GM23338 (cell line): ENCODE data around the gene CMTR1. TPM values are rescaled to one million over a fixed set of nuclear protein-coding genes. Genes with fewer than 3 reads are reported as not detected.

Source experiments
- ATAC-seq: fragments of 200-7000 bp; cut with Tn5 transposase; 3 replicates; pipeline ENCODE4 v1.9.1; 2020
- DNase-seq: peaks from one replicate; pipeline ENCODE4 v3.0.0-alpha.2; 2015; ENCODE audit warnings: low spot score
- H2AFZ ChIP-seq: fragments of 200-600 bp; sonication (generic); 2 replicates; pipeline ENCODE4 v1.8.0; 2016; ENCODE audit warnings: antibody characterized with exemption, mild to moderate bottlenecking, moderate library complexity
- H3F3A ChIP-seq: fragments of 200-600 bp; sonication (generic); replicated peaks from 2 replicates; pipeline ENCODE4 v1.8.0; 2017; ENCODE audit warnings: antibody characterized with exemption, mixed run types, low read depth
- H3K27ac ChIP-seq: fragments of 200-600 bp; sonication (generic); 2 replicates; pipeline ENCODE4 v1.6.1; 2016; ENCODE audit warnings: low read depth
- H3K27me3 ChIP-seq: fragments of 200-600 bp; sonication (generic); 2 replicates; pipeline ENCODE4 v1.8.0; 2016; ENCODE audit warnings: mild to moderate bottlenecking, mixed run types, moderate library complexity; ENCODE audit not compliant: insufficient read depth
- H3K36me3 ChIP-seq: fragments of 200-600 bp; sonication (generic); 2 replicates; pipeline ENCODE4 v1.8.0; 2016; ENCODE audit warnings: mild to moderate bottlenecking; ENCODE audit not compliant: insufficient read depth
- H3K4me1 ChIP-seq: fragments of 200-600 bp; sonication (generic); 2 replicates; pipeline ENCODE4 v1.8.0; 2016; ENCODE audit warnings: mild to moderate bottlenecking, moderate library complexity; ENCODE audit not compliant: insufficient read depth
- H3K4me2 ChIP-seq: fragments of 200-600 bp; sonication (generic); 2 replicates; pipeline ENCODE4 v1.7.1; 2017; ENCODE audit warnings: mixed run types
- H3K4me3 ChIP-seq: fragments of 200-600 bp; sonication (generic); 2 replicates; pipeline ENCODE4 v1.6.1; 2016; ENCODE audit warnings: mixed run types
- H3K79me2 ChIP-seq: fragments of 200-600 bp; sonication (generic); replicated peaks from 2 replicates; pipeline ENCODE4 v1.8.0; 2017; ENCODE audit warnings: mild to moderate bottlenecking; ENCODE audit not compliant: insufficient read depth
- H3K9me2 ChIP-seq: fragments of 200-600 bp; sonication (generic); 2 replicates; pipeline ENCODE4 v1.8.0; 2017; ENCODE audit not compliant: insufficient read depth
- H4K20me1 ChIP-seq: fragments of 200-600 bp; sonication (generic); replicated peaks from 2 replicates; pipeline ENCODE4 v1.8.0; 2017; ENCODE audit warnings: mild to moderate bottlenecking; ENCODE audit not compliant: insufficient read depth
- H3K27ac Mint-ChIP-seq: 2 replicates; pipeline ENCODE4 v1.8.0; 2020; ENCODE audit warnings: inconsistent platforms, mild to moderate bottlenecking, moderate library complexity, mixed read lengths
- H3K27me3 Mint-ChIP-seq: 3 replicates; pipeline ENCODE4 v1.8.0; 2022; ENCODE audit warnings: low read depth, mild to moderate bottlenecking, moderate library complexity, mixed read lengths, inconsistent platforms; ENCODE audit not compliant: insufficient read depth, poor library complexity
- H3K36me3 Mint-ChIP-seq: 3 replicates; pipeline ENCODE4 v1.8.0; 2021; ENCODE audit warnings: low read depth, mild to moderate bottlenecking, inconsistent platforms, moderate library complexity, mixed read lengths
- H3K4me1 Mint-ChIP-seq: 3 replicates; pipeline ENCODE4 v1.8.0; 2020; ENCODE audit warnings: mild to moderate bottlenecking, inconsistent platforms, mixed read lengths
- H3K4me3 Mint-ChIP-seq: 3 replicates; pipeline ENCODE4 v1.8.0; 2021; ENCODE audit warnings: moderate library complexity, mild to moderate bottlenecking, inconsistent platforms, mixed read lengths
- H3K9me3 Mint-ChIP-seq: 3 replicates; pipeline ENCODE4 v1.8.0; 2020; ENCODE audit warnings: moderate library complexity, mild to moderate bottlenecking, inconsistent platforms, mixed read lengths
- JUNB ChIP-seq: IDR thresholded peaks from one replicate; pipeline ENCODE4 v1.6.1; 2016; ENCODE audit warnings: antibody characterized with exemption; ENCODE audit not compliant: unreplicated experiment
- NANOG ChIP-seq: IDR thresholded peaks from 2 replicates; pipeline ENCODE4 v1.6.1; 2016; ENCODE audit warnings: antibody characterized with exemption, borderline replicate concordance
- STAT1 ChIP-seq: IDR thresholded peaks from one replicate; pipeline ENCODE4 v1.6.1; 2016; ENCODE audit warnings: antibody characterized with exemption; ENCODE audit not compliant: unreplicated experiment
- polyA plus RNA-seq: library from polyadenylated mRNA; unstranded; fragments of >200 nt; fragmentation: Nextera tagmentation; extraction: Ambion mirVana; gene quantifications from 2 replicates; pipeline ENCODE4 v1.2.1, GENCODE V29; 2016
- total RNA-seq: library from RNA; depleted of rRNA; stranded (reverse); fragments of >200 nt; shearing (Covaris generic); gene quantifications from 2 replicates; pipeline ENCODE4 v1.2.3, GENCODE V29; 2014
- TF ChIP-seq, protein P1 (sequence below): fragments of 250-450 bp; sonication (Bioruptor Pico); IDR thresholded peaks from 2 replicates; pipeline ENCODE4 v1.5.0; 2020; ENCODE audit warnings: mild to moderate bottlenecking, moderate library complexity
- TF ChIP-seq, protein P2 (sequence below): IDR thresholded peaks from one replicate; pipeline ENCODE4 v1.6.1; 2018; ENCODE audit warnings: antibody characterized with exemption; ENCODE audit not compliant: unreplicated experiment

The CMTR1 gene
- total and polyA plus RNA-seq, 2 experiments from 2014 or later = 7.3 to 36.4 TPM

DNA sequence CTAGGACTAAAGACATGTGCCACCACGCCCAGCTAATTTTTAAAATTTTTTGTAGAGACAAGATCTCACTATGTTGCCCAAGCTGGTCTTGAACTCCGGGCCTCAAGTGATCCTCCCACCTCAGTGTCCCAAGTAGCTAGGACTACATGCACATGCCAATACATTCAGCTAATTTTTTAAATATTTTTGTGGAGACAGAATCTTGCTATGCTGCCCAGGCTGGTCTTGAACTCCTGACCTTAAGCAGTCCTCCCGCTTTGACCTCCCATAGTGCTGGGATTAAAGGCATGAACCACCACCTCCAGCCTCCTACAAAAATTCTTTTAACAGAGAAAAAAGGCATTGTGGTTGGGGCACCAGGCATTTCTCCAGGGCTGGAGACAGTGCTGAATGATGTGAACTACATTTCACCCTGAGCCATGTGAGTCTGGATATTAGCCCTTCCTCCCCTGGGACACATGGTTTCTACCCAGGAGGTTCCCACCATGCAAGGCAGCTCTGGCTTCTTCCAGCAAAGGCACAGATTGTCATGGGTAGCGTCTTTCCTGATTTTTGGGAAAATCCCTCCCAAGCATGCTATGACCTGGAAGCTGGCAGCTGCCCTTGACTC lies 36.3 kb upstream of the CMTR1 start:
- DNase-seq (no peak), ATAC-seq (no peak)
- Mint-ChIP-seq H3K27ac (no peak overlapping the region), H3K4me3 (no peak overlapping the region), H3K9me3 (no peaks in the 10 kb centered on the region), H3K4me1 (no peaks in the 10 kb centered on the region), H3K36me3 (no peaks in the 10 kb centered on the region), H3K27me3 (no peaks in the 10 kb centered on the region)
- Histone ChIP-seq H3K36me3 (0 out of 2 replicates have a peak, but pooled peaks cover 7% of the 10 kb centered on the region), H3K27ac (no peak overlapping the region), H2AFZ (no peak overlapping the region), H4K20me1 (no peaks in the 10 kb centered on the region), H3K27me3 (no peaks in the 10 kb centered on the region), H3K4me3 (no peak overlapping the region), H3K4me2 (no peak overlapping the region), H3K79me2 (no peaks in the 10 kb centered on the region), H3K4me1 (no peaks in the 10 kb centered on the region), H3K9me2 (no peaks in the 10 kb centered on the region), H3F3A (no peaks in the 10 kb centered on the region)
- TF ChIP-seq JUNB (no peak), STAT1 (no peak), NANOG (no peak)
- TF ChIP-seq, protein P1, sequence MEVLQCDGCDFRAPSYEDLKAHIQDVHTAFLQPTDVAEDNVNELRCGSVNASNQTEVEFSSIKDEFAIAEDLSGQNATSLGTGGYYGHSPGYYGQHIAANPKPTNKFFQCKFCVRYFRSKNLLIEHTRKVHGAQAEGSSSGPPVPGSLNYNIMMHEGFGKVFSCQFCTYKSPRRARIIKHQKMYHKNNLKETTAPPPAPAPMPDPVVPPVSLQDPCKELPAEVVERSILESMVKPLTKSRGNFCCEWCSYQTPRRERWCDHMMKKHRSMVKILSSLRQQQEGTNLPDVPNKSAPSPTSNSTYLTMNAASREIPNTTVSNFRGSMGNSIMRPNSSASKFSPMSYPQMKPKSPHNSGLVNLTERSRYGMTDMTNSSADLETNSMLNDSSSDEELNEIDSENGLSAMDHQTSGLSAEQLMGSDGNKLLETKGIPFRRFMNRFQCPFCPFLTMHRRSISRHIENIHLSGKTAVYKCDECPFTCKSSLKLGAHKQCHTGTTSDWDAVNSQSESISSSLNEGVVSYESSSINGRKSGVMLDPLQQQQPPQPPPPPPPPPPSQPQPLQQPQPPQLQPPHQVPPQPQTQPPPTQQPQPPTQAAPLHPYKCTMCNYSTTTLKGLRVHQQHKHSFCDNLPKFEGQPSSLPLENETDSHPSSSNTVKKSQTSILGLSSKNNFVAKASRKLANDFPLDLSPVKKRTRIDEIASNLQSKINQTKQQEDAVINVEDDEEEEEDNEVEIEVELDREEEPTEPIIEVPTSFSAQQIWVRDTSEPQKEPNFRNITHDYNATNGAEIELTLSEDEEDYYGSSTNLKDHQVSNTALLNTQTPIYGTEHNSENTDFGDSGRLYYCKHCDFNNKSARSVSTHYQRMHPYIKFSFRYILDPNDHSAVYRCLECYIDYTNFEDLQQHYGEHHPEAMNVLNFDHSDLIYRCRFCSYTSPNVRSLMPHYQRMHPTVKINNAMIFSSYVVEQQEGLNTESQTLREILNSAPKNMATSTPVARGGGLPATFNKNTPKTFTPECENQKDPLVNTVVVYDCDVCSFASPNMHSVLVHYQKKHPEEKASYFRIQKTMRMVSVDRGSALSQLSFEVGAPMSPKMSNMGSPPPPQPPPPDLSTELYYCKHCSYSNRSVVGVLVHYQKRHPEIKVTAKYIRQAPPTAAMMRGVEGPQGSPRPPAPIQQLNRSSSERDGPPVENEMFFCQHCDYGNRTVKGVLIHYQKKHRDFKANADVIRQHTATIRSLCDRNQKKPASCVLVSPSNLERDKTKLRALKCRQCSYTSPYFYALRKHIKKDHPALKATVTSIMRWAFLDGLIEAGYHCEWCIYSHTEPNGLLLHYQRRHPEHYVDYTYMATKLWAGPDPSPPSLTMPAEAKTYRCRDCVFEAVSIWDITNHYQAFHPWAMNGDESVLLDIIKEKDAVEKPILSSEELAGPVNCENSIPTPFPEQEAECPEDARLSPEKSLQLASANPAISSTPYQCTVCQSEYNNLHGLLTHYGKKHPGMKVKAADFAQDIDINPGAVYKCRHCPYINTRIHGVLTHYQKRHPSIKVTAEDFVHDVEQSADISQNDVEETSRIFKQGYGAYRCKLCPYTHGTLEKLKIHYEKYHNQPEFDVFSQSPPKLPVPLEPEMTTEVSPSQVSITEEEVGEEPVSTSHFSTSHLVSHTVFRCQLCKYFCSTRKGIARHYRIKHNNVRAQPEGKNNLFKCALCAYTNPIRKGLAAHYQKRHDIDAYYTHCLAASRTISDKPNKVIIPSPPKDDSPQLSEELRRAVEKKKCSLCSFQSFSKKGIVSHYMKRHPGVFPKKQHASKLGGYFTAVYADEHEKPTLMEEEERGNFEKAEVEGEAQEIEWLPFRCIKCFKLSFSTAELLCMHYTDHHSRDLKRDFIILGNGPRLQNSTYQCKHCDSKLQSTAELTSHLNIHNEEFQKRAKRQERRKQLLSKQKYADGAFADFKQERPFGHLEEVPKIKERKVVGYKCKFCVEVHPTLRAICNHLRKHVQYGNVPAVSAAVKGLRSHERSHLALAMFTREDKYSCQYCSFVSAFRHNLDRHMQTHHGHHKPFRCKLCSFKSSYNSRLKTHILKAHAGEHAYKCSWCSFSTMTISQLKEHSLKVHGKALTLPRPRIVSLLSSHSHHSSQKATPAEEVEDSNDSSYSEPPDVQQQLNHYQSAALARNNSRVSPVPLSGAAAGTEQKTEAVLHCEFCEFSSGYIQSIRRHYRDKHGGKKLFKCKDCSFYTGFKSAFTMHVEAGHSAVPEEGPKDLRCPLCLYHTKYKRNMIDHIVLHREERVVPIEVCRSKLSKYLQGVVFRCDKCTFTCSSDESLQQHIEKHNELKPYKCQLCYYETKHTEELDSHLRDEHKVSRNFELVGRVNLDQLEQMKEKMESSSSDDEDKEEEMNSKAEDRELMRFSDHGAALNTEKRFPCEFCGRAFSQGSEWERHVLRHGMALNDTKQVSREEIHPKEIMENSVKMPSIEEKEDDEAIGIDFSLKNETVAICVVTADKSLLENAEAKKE (CRISPR knock-in tag) = no peak
- TF ChIP-seq, protein P2, sequence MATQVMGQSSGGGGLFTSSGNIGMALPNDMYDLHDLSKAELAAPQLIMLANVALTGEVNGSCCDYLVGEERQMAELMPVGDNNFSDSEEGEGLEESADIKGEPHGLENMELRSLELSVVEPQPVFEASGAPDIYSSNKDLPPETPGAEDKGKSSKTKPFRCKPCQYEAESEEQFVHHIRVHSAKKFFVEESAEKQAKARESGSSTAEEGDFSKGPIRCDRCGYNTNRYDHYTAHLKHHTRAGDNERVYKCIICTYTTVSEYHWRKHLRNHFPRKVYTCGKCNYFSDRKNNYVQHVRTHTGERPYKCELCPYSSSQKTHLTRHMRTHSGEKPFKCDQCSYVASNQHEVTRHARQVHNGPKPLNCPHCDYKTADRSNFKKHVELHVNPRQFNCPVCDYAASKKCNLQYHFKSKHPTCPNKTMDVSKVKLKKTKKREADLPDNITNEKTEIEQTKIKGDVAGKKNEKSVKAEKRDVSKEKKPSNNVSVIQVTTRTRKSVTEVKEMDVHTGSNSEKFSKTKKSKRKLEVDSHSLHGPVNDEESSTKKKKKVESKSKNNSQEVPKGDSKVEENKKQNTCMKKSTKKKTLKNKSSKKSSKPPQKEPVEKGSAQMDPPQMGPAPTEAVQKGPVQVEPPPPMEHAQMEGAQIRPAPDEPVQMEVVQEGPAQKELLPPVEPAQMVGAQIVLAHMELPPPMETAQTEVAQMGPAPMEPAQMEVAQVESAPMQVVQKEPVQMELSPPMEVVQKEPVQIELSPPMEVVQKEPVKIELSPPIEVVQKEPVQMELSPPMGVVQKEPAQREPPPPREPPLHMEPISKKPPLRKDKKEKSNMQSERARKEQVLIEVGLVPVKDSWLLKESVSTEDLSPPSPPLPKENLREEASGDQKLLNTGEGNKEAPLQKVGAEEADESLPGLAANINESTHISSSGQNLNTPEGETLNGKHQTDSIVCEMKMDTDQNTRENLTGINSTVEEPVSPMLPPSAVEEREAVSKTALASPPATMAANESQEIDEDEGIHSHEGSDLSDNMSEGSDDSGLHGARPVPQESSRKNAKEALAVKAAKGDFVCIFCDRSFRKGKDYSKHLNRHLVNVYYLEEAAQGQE = no peak
